ENCODE results near the gene ZNF778.

The ZNF778 gene

GRCh38 chr16:89217388-89218191 lies at the start of gene ZNF778:
Gene ZNF778 (plus strand): TSS chr16:89217703. CDS start chr16:89221128, 3,425 bp downstream.
- DNase-seq: peak; percentile 10

GRCh38 chr16:89168381-89169189 lies 48.9 kb upstream of the ZNF778 start:
- DNase-seq: no peak

GRCh38 chr16:89169778-89170177 lies 47.7 kb upstream of the ZNF778 start:
- no peak for DNase-seq

- peak; percentile 6 for DNase-seq
These were observed 46.9 kb upstream of the ZNF778 start for GRCh38 chr16:89170346-89171215.

GRCh38 chr16:89171216-89172170 lies 46.0 kb upstream of the ZNF778 start, which contains the start of gene CDH15:
Gene CDH15 (plus strand): TSS chr16:89171748. CDS start chr16:89171832, 84 bp downstream.
- DNase-seq: peak; percentile 56

DNA sequence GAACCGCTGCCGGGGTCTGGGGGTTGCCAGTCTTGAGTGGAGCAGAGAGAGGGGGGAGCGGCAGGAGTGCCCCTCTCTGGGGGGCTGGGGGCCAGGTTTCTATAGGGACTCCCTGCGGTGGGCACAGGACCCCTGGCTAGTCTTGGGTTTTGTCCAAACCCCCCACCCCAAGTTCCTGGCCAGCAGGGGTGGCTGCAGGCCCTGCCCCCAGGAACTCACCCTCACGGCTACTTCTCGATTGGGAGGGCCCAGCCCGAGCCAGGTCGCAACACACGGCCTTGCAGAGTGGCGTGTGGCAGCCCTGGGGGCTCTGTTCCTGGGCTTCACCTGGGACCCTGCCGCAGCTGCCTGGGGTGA lies 45.4 kb upstream of the ZNF778 start:
- DNase-seq: no peak

GRCh38 chr16:89172528-89173173 lies 44.9 kb upstream of the ZNF778 start:
- no peak for DNase-seq

GRCh38 chr16:89173174-89173921 lies 44.2 kb upstream of the ZNF778 start:
- DNase-seq: no peak

GRCh38 chr16:89174055-89174827 lies 43.3 kb upstream of the ZNF778 start:
- no peak for DNase-seq

DNA sequence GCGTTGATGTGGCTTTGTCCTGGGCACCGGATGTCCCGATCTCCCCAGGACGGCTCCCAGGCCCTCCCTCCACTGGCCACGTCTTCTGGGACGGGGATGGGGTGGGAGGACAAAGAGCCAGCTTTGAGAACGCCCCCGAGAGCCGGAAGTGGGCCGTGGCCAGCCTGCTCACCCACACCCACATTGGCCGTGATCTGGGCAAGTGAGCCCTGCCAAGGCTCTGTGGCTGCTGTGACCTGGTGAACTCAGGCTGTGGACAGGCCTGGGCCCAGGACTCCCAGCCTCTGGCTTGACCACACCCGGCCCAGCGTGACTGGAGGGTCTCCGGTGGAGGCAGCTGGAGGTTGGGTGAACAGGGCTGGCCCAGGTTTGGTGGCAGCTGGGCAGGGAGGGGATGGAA lies 42.6 kb upstream of the ZNF778 start:
- DNase-seq: no peak

DNA sequence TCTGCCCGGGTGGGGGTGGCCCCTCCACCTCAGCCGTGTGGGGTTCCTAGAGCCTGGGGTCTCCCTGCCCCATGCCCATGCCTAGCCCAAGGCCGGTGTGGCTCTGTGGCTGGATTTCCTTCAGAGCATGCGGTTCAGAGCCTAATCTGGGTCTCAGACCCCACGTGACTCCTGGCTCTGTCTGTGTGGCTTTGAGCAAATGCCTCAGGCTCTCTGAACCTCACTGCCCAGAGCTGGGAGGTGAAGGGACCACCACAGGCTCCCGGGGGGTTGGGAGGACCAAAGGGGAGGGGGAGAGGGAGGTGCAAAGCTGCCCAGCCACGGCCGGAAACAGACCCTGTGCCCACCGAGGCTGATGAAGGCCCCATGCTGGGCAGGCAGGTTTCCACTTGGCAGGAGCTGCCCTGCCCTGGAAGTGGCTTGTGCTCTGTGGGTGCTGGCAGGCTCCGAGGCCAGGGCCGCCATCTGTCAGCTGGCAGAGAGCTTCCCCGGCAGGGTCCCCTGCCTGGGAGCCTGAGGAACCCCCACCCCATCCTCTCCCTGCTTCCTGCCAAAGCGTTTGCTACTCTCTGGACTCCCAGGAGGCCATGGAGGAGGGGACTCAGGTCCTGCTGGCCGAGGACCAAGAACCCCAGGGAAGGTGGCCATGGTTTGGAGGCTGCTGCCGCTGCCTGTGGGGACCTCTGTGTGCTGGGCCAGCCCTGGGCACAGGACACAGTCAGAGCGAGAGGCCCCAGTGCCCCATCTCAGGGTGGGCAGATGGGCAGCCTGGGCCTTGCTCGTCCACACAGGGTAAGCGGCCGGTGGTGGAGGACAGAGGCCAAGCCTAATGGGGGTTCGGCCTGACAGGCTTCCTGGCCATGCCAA lies 42.0 kb upstream of the ZNF778 start:
- DNase-seq: no peak

- DNase-seq: no peak
These were observed 41.3 kb upstream of the ZNF778 start for GRCh38 chr16:89176147-89176690.

GRCh38 chr16:89176717-89177116 lies 40.8 kb upstream of the ZNF778 start:
- DNase-seq: no peak

- DNase-seq: no peak
These were observed 40.0 kb upstream of the ZNF778 start for GRCh38 chr16:89177501-89177900.

DNA sequence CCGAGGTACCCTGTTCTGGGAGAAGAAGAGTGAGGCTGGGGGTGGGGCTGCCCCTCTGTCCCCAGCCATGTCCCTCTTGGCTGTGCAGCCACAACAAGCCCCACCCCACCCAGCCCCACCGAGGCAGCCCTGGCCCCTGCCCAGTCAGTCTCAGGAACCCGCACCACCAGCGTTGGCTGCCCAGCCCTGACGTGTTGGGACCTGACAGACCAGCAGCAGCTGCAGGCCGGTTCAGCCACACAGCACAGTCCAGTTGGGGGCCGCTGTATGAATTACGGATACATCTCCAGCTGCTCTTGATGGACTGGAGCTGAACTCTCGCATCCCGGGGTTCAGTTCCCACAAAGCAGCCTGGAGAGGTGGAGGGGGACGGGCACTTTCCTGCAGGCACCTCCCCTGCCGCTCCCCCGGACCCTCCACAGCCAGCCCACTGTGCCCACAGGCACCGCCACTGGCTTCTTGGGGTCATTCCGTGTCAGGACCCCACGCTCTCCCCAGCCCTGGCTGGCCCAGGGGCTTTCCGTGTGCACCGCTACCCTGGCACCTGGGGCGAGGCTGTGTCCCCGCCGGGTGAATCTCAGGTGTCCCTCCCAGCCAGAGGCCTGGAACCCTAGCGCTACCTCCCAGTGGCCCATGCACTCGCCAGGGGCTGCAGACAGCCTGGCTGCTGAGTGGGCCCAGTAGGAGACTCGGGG lies 38.9 kb upstream of the ZNF778 start:
- DNase-seq: no peak

DNA sequence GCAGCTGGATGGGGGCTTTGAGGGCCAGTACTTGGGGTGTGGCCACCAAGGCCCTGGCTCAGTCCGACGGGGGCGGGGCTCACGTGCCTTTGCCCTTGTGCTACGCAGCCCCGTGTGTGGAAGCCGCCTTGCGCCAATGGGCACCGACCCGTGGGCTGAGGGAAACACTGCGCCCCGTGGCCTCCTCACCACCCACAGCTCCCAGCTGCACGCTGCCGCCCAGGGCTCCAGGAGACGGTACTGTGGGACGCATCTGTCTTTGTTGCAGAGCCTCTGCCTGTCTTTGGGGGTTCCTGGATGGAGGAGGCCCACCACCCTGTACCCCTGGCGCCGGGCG lies 38.4 kb upstream of the ZNF778 start:
- DNase-seq: no peak

- DNase-seq: no peak
These were observed 37.7 kb upstream of the ZNF778 start for GRCh38 chr16:89179656-89180315.
